Brain microvascular endothelial cell (primary cell): ENCODE measurements around the gene PIK3R6.

ENCODE experiments used
- DNase-seq: peaks from one replicate; pipeline ENCODE4 v3.0.0-alpha.2; 2020
- H3K27ac ChIP-seq: fragments of 250-450 bp; sonication (Bioruptor Pico); 2 replicates; pipeline ENCODE4 v1.5.1; 2020; ENCODE audit warnings: mild to moderate bottlenecking, moderate library complexity
- H3K27me3 ChIP-seq: fragments of 250-450 bp; sonication (Bioruptor Pico); replicated peaks from 2 replicates; pipeline ENCODE4 v1.5.1; 2020; ENCODE audit warnings: mild to moderate bottlenecking
- H3K36me3 ChIP-seq: fragments of 250-450 bp; sonication (Bioruptor Pico); replicated peaks from 2 replicates; pipeline ENCODE4 v1.5.1; 2020; ENCODE audit warnings: mild to moderate bottlenecking
- H3K4me3 ChIP-seq: 2 replicates; pipeline ENCODE4 v1.5.1; 2011; ENCODE audit warnings: low read depth, mild to moderate bottlenecking, control low read depth, low read length, moderate library complexity
- CTCF ChIP-seq: IDR thresholded peaks from 2 replicates; pipeline ENCODE4 v1.5.1; 2011; ENCODE audit warnings: low read depth, mild to moderate bottlenecking, moderate library complexity, low read length, control low read depth, inconsistent platforms; ENCODE audit errors: missing control alignments
- in situ Hi-C: cut with HindIII; loops from 2 replicates; pipeline ENCODE4 v1.10.0; 2017; ENCODE audit warnings: low sequenced_read_pairs, low pct_ligation_motif_present

The PIK3R6 gene

GRCh38 chr17:8793649-8794048 is 73.8 kb downstream of the PIK3R6 start:
- Histone ChIP-seq H3K4me3 (no peak overlapping the region), H3K27ac (no peak overlapping the region), H3K36me3 (no peaks in the 10 kb centered on the region), H3K27me3 (peaks cover 4% of the 10 kb centered on the region)
- TF ChIP-seq CTCF: no peak
- no peak for DNase-seq
- in situ Hi-C loops: no loop called here

GRCh38 chr17:8792646-8793045 is 74.8 kb downstream of the PIK3R6 start:
- H3K36me3 ChIP-seq: no peaks in the 10 kb centered on the region
- H3K27me3 ChIP-seq: no peaks in the 10 kb centered on the region
- no peak overlapping the region for H3K4me3 ChIP-seq
- no peak overlapping the region for H3K27ac ChIP-seq
- TF ChIP-seq CTCF: no peak
- DNase-seq: no peak
- in situ Hi-C loops: no loop called here

DNA sequence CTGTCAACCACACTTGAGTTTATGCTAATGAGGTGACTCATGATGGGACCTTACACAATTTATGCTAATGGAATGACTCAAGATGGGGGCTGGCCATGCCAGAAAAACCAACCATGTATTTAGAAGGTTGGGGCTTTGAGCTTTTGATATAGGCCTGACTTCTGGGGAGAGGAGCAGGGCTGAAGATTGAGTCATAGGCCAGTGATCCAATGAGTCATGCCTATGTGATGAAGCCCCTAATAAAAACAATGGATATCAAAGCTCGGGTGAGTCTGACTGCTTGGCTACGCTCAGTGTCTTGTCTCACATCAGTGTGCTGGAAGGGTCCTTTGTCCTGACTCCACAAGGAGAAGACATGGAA is 75.6 kb downstream of the PIK3R6 start:
- Histone ChIP-seq H3K27ac (no peak overlapping the region), H3K4me3 (no peak overlapping the region), H3K36me3 (no peaks in the 10 kb centered on the region), H3K27me3 (no peaks in the 10 kb centered on the region)
- no peak for TF ChIP-seq CTCF
- peak; percentile 97 for DNase-seq
- in situ Hi-C loops: no loop called here

GRCh38 chr17:8791248-8791909 is 76.1 kb downstream of the PIK3R6 start:
- DNase-seq: no peak
- in situ Hi-C loops: no loop called here
- peak; percentile 26 for TF ChIP-seq CTCF
- Histone ChIP-seq H3K36me3 (no peaks in the 10 kb centered on the region), H3K27ac (no peak overlapping the region), H3K4me3 (no peak overlapping the region), H3K27me3 (no peaks in the 10 kb centered on the region)

DNA sequence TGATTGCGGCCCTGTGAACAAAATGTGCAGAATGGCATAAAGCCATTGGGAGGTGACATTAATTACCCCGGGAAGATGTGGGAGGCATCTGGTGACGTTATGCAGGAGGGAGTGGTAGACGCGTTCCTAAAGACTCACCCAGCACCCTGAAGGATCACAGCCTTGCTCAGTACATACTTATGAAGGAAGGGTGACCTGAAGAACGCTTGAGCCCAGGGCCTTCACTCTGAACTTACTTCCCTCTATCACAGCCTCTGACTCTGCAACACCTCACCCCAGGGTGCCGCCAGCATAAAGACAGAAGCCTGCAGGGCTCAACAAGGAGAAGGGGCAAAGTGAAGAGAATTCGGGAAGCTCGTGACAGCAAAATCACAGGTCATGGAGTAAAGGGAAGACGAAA is 77.7 kb downstream of the PIK3R6 start:
- Histone ChIP-seq H3K27ac (no peak overlapping the region), H3K27me3 (no peaks in the 10 kb centered on the region), H3K4me3 (no peak overlapping the region), H3K36me3 (no peaks in the 10 kb centered on the region)
- no peak for DNase-seq
- in situ Hi-C loops: no loop called here
- TF ChIP-seq CTCF: no peak

DNA sequence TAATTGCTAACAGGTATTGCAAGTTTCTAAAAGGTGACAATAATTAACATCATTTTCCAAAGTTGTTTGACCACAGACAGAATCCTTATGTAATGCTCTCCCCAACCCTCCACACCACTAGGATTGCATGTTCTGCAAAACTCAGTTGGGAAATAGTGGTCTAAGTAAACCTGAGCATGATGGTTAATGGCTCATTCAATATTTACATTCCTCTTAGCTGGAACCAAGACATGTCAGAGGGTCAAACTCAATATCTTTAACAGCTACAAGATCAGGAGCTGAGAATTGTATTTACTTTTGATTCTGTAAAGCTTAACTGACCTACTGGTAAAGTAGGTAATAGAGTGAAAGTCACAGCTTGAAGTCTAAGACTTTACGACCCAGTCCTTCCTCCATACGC is 78.5 kb downstream of the PIK3R6 start:
- in situ Hi-C loops: no loop called here
- TF ChIP-seq CTCF: no peak
- no peaks in the 10 kb centered on the region for H3K27me3 ChIP-seq
- H3K4me3 ChIP-seq: no peak overlapping the region
- DNase-seq: no peak
- no peak overlapping the region for H3K27ac ChIP-seq
- no peaks in the 10 kb centered on the region for H3K36me3 ChIP-seq
